ENCODE data around the gene C1QA. TPM values are rescaled to one million over a fixed set of nuclear protein-coding genes. Genes with fewer than 3 reads are reported as not detected.
"Not testable (repeated sequence)": the region's sequence is repeated elsewhere in the genome, so short reads cannot be mapped to it uniquely, and the experiment has no call there.

The C1QA gene
- polyA plus RNA-seq, 1 donor (not counting 4 experiments of a cell fraction or from before 2014, with no cell fraction given), result not detected

DNA sequence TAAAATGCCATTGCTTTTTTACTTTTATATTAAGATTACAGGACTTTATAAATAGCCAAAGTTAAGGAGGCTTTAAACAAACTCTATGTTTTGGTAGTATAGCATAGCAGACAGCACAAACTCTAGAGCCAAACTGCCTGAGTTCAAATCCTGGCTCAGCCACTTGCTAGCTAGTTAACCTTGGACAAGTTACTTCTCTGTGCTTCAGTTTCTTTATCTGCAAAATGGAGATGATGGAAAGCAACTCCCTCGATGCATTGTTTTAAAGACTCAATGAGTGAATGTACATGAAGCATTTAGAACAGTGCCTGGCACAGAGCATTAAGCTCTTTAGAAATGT is 38.0 kb downstream of the C1QA start:
- DNase-seq (ENCODE audit: low read depth, low spot score) (no peak), FAIRE-seq (no peak)
- Histone ChIP-seq H2AFZ (ENCODE audit: control insufficient read depth, low read length) (no peak overlapping the region), H3K9me1 (ENCODE audit: control insufficient read depth, extremely low read depth, insufficient read depth, low read length) (no peaks in the 10 kb centered on the region), H3K4me3 (ENCODE audit: control insufficient read depth in 2 of 3, extremely low read depth in 1 of 3, insufficient read depth in 2 of 3, low read depth in 1 of 3, low read length in 3 of 3) (no peak overlapping the region), H3K79me2 (ENCODE audit: control insufficient read depth, insufficient read depth, low read length) (no peaks in the 10 kb centered on the region), H3K36me3 (ENCODE audit: control insufficient read depth in 2 of 2, extremely low read depth in 1 of 2, insufficient read depth in 2 of 2, low read length in 2 of 2) (no peaks in the 10 kb centered on the region), H3K9ac (ENCODE audit: control insufficient read depth, extremely low read depth, insufficient read depth, low read length) (no peak overlapping the region), H3K4me2 (ENCODE audit: control insufficient read depth, extremely low read depth, insufficient read depth, low read depth, low read length) (no peak overlapping the region), H3K9me3 (ENCODE audit: control insufficient read depth, low read depth, low read length) (no peaks in the 10 kb centered on the region), H3K27me3 (ENCODE audit: control insufficient read depth, extremely low read depth, insufficient read depth, low read length) (peaks cover 20% of the 10 kb centered on the region), H3K4me1 (ENCODE audit: control insufficient read depth, extremely low read depth, insufficient read depth, low read length) (no peaks in the 10 kb centered on the region), H3K27ac (ENCODE audit: control insufficient read depth, insufficient read depth, low read length) (no peak overlapping the region), H4K20me1 (ENCODE audit: control insufficient read depth, extremely low read depth, insufficient read depth, low read length) (no peaks in the 10 kb centered on the region)
- TF ChIP-seq EZH2 (IDR thresholded peaks at IDR 0.05; ENCODE audit: low read length) (no peak), CTCF (optimal IDR thresholded peaks at IDR 0.05 in 1 of 3, IDR thresholded peaks at IDR 0.05 in 1 of 3, conservative IDR thresholded peaks at IDR 0.05 in 1 of 3; ENCODE audit: extremely low read depth in 1 of 3, insufficient read depth in 2 of 3, low read length in 3 of 3) (no peak)
- dilution Hi-C loops (cut with MboI; ENCODE audit: extremely low pct_ligation_motif_present, low sequenced_read_pairs), result no loop called here

- DNase-seq (ENCODE audit: low read depth, low spot score); H3K9ac ChIP-seq (ENCODE audit: control insufficient read depth, extremely low read depth, insufficient read depth, low read length); H2AFZ ChIP-seq (ENCODE audit: control insufficient read depth, low read length); H3K9me3 ChIP-seq (ENCODE audit: control insufficient read depth, low read depth, low read length); H3K4me2 ChIP-seq (ENCODE audit: control insufficient read depth, extremely low read depth, insufficient read depth, low read depth, low read length); dilution Hi-C loops (cut with MboI; ENCODE audit: extremely low pct_ligation_motif_present, low sequenced_read_pairs); H3K9me1 ChIP-seq (ENCODE audit: control insufficient read depth, extremely low read depth, insufficient read depth, low read length); H3K4me1 ChIP-seq (ENCODE audit: control insufficient read depth, extremely low read depth, insufficient read depth, low read length); H3K4me3 ChIP-seq (ENCODE audit: control insufficient read depth in 2 of 3, extremely low read depth in 1 of 3, insufficient read depth in 2 of 3, low read depth in 1 of 3, low read length in 3 of 3); H3K36me3 ChIP-seq (ENCODE audit: control insufficient read depth in 2 of 2, extremely low read depth in 1 of 2, insufficient read depth in 2 of 2, low read length in 2 of 2); FAIRE-seq; H3K79me2 ChIP-seq (ENCODE audit: control insufficient read depth, insufficient read depth, low read length); H4K20me1 ChIP-seq (ENCODE audit: control insufficient read depth, extremely low read depth, insufficient read depth, low read length); H3K27ac ChIP-seq (ENCODE audit: control insufficient read depth, insufficient read depth, low read length): not testable (repeated sequence)
- H3K27me3 ChIP-seq (ENCODE audit: control insufficient read depth, extremely low read depth, insufficient read depth, low read length), result peaks cover 11% of the 10 kb centered on the region
Observed at GRCh38 chr1:22676151-22676550, 39.7 kb downstream of the C1QA start.

GRCh38 chr1:22676916-22677583 is 40.6 kb downstream of the C1QA start:
- Histone ChIP-seq H3K9me1 (ENCODE audit: control insufficient read depth, extremely low read depth, insufficient read depth, low read length) (no peaks in the 10 kb centered on the region), H3K4me3 (ENCODE audit: control insufficient read depth in 2 of 3, extremely low read depth in 1 of 3, insufficient read depth in 2 of 3, low read depth in 1 of 3, low read length in 3 of 3) (no peak overlapping the region), H3K36me3 (ENCODE audit: control insufficient read depth in 2 of 2, extremely low read depth in 1 of 2, insufficient read depth in 2 of 2, low read length in 2 of 2) (no peaks in the 10 kb centered on the region), H3K9ac (ENCODE audit: control insufficient read depth, extremely low read depth, insufficient read depth, low read length) (no peak overlapping the region), H4K20me1 (ENCODE audit: control insufficient read depth, extremely low read depth, insufficient read depth, low read length) (no peaks in the 10 kb centered on the region), H3K9me3 (ENCODE audit: control insufficient read depth, low read depth, low read length) (no peaks in the 10 kb centered on the region), H2AFZ (ENCODE audit: control insufficient read depth, low read length) (no peak overlapping the region), H3K4me1 (ENCODE audit: control insufficient read depth, extremely low read depth, insufficient read depth, low read length) (no peaks in the 10 kb centered on the region), H3K27me3 (ENCODE audit: control insufficient read depth, extremely low read depth, insufficient read depth, low read length) (peaks cover 11% of the 10 kb centered on the region), H3K27ac (ENCODE audit: control insufficient read depth, insufficient read depth, low read length) (no peak overlapping the region), H3K79me2 (ENCODE audit: control insufficient read depth, insufficient read depth, low read length) (no peaks in the 10 kb centered on the region), H3K4me2 (ENCODE audit: control insufficient read depth, extremely low read depth, insufficient read depth, low read depth, low read length) (no peak overlapping the region)
- TF ChIP-seq CTCF (optimal IDR thresholded peaks at IDR 0.05 in 1 of 3, IDR thresholded peaks at IDR 0.05 in 1 of 3, conservative IDR thresholded peaks at IDR 0.05 in 1 of 3; ENCODE audit: extremely low read depth in 1 of 3, insufficient read depth in 2 of 3, low read length in 3 of 3), result no peak
- FAIRE-seq (no peak), DNase-seq (ENCODE audit: low read depth, low spot score) (no peak)
- dilution Hi-C loops (cut with MboI; ENCODE audit: extremely low pct_ligation_motif_present, low sequenced_read_pairs), result no loop called here

Data from keratinocyte (primary cell).